ENCODE results near the gene SPRR2E.
"Not testable (repeated sequence)": the region's sequence is repeated elsewhere in the genome, so short reads cannot be mapped to it uniquely, and the experiment has no call there.

The SPRR2E gene

GRCh38 chr1:153058826-153059784, 35.2 kb downstream of the SPRR2E start:
- DNase-seq = no peak

DNA sequence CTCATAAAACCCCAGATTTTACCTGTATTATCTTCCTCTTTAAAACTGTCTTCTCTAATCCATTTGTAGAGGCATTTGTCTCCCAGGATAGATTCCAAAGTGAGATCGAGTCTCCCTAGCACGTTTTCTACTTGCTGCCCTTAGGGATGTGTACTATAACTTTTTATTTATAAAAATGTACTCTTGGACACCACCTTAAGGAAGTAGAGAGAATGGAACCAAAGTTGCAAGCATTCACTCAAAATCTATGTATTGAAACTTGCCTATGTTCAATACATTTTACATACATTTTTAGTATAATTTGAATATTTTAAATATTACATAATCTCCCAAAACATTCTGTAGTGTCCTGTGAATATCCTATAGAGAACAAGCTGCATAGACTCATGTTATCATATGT, 36.2 kb downstream of the SPRR2E start:
- DNase-seq = no peak

- no peak for DNase-seq
Observed at GRCh38 chr1:153057375-153057774, 37.0 kb downstream of the SPRR2E start, which contains the start of gene SPRR2A. Gene SPRR2A, minus strand, starts transcription at chr1:153057512. Its CDS starts 777 bp downstream, at chr1:153056735.

DNA sequence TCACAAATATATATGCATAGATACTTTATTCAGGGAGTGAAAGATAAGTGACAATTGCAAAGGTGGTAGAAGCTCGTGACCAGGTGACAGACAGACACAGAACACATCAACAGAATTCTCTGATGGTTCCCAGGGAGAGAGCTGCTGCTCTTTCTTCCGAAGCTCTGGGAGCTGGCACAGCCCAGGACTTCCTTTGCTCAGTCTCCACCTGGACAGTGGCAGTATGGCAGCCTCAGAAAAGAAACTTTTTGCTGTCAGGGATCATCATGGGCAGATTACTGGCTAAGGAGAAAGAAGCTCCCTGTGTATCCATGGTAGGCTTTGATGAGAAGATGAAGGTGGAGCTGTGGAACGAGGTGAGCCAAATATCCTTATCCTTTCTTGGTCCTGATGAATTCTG, 38.2 kb downstream of the SPRR2E start:
- not testable (repeated sequence) for DNase-seq

GRCh38 chr1:153049211-153049610, 45.1 kb downstream of the SPRR2E start:
- no peak for DNase-seq

Data from NCI-H1436 (cell line).